A549 (cell line): ENCODE results near the gene NECAB3. TPM values are rescaled to one million over a fixed set of nuclear protein-coding genes. Genes with fewer than 3 reads are reported as not detected.
"Not testable (repeated sequence)": the region's sequence is repeated elsewhere in the genome, so short reads cannot be mapped to it uniquely, and the experiment has no call there.

Experiments
- ATAC-seq, 2 experiments: fragments of 200-7000 bp in 1 of 2; fragments of >200 bp in 1 of 2; cut with Nextera tagmentation in 1 of 2; cut with Tn5 transposase in 1 of 2; 3 replicates each; pipeline versions ENCODE4 v1.8.0 to v1.9.1; 2018 to 2020; ENCODE audit warnings: mild to moderate bottlenecking in 1 of 2, moderate library complexity in 1 of 2
- CTCF ChIA-PET: fragments of 300-600 bp; sonication (Branson Sonifier 250); formaldehyde crosslinking; extraction: SDS; loops from one replicate; lab custom pipeline; 2021; ENCODE audit warnings: antibody characterized with exemption, inconsistent platforms; lab: Yijun Ruan, JAX
- POLR2A ChIA-PET: fragments of 350-600 bp; formaldehyde crosslinking; extraction: SDS; loops from one replicate; lab custom pipeline; 2021; ENCODE audit warnings: antibody characterized with exemption, inconsistent platforms; lab: Yijun Ruan, JAX
- DNase-seq, 2 experiments: peaks; one replicate each; pipeline versions ENCODE4 v3.0.0 to v3.0.0-alpha.2; 2011 to 2016; ENCODE audit warnings: low read depth in 1 of 2, low spot score in 1 of 2
- FAIRE-seq: peaks from 2 replicates; lab custom pipeline; 2011; peaks lifted over from hg19 to GRCh38; lab: Jason Lieb, UNC
- H3K27ac ChIP-seq, 2 experiments: fragments of >200 bp; sonication (Bioruptor Twin); formaldehyde crosslinking; 3 replicates each; pipeline ENCODE4 v1.5.1; 2016 to 2017
- H3K4me1 ChIP-seq: fragments of >200 bp; sonication (Bioruptor Twin); formaldehyde crosslinking; 3 replicates; pipeline ENCODE4 v1.6.1; 2016
- H3K4me2 ChIP-seq: fragments of >200 bp; sonication (Bioruptor Twin); formaldehyde crosslinking; 3 replicates; pipeline ENCODE4 v1.6.1; 2016
- H3K4me3 ChIP-seq: fragments of >200 bp; sonication (Bioruptor Twin); formaldehyde crosslinking; 3 replicates; pipeline ENCODE4 v1.5.1; 2016
- H3K9me3 ChIP-seq: fragments of >200 bp; sonication (Bioruptor Twin); formaldehyde crosslinking; 3 replicates; pipeline ENCODE4 v1.6.1; 2016
- BCL3 ChIP-seq: fragments of >200 bp; sonication (Bioruptor Twin); formaldehyde crosslinking; IDR thresholded peaks from 3 replicates; pipeline ENCODE4 v1.6.1; 2016
- CHD2 ChIP-seq: fragments of 150-350 bp; IDR thresholded peaks from 2 replicates; pipeline ENCODE4 v1.6.1; 2014; ENCODE audit warnings: low read length; ENCODE audit not compliant: partially characterized antibody
- ESRRA ChIP-seq: fragments of 150-350 bp; IDR thresholded peaks from 2 replicates; pipeline ENCODE4 v1.6.1; 2014; ENCODE audit warnings: mild to moderate bottlenecking, low read length, borderline replicate concordance
- FOSL2 ChIP-seq, 2 experiments: fragments of 450-650 bp in 1 of 2; fragments of >200 bp in 1 of 2; sonication (Bioruptor Twin) in 1 of 2; formaldehyde crosslinking; IDR thresholded peaks; 2 replicates each; pipeline versions ENCODE4 v1.5.0 to v1.6.1; 2016 to 2020; ENCODE audit warnings: mild to moderate bottlenecking in 1 of 2, moderate library complexity in 1 of 2
- GATA3 ChIP-seq: IDR thresholded peaks from 2 replicates; pipeline ENCODE4 v1.6.1; 2012; ENCODE audit warnings: borderline replicate concordance
- HEYL ChIP-seq: fragments of 250-450 bp; sonication (Bioruptor Pico); IDR thresholded peaks from 2 replicates; pipeline ENCODE4 v1.8.0; 2021; ENCODE audit warnings: mild to moderate bottlenecking, moderate library complexity
- HMGXB4 ChIP-seq: fragments of 250-450 bp; sonication (Bioruptor Pico); IDR thresholded peaks from 2 replicates; pipeline ENCODE4 v1.5.0; 2021; ENCODE audit warnings: mild to moderate bottlenecking, moderate library complexity, borderline replicate concordance
- HOXB5 ChIP-seq: fragments of 250-450 bp; sonication (Bioruptor Pico); IDR thresholded peaks from 2 replicates; pipeline ENCODE4 v1.5.0; 2020; ENCODE audit warnings: mild to moderate bottlenecking, moderate library complexity
- KDM1A ChIP-seq: fragments of 200-600 bp; sonication (generic); IDR thresholded peaks from 2 replicates; pipeline ENCODE4 v1.6.1; 2016; ENCODE audit warnings: low read depth, mild to moderate bottlenecking
- MAFK ChIP-seq: fragments of 450-650 bp; IDR thresholded peaks from 2 replicates; pipeline ENCODE4 v1.6.1; 2014; ENCODE audit not compliant: partially characterized antibody
- NPAS2 ChIP-seq: fragments of 250-450 bp; sonication (Bioruptor Pico); IDR thresholded peaks from 2 replicates; pipeline ENCODE4 v1.8.0; 2022; ENCODE audit warnings: mild to moderate bottlenecking, moderate library complexity, borderline replicate concordance
- RAD21 ChIP-seq, 2 experiments: fragments of >200 bp in 1 of 2; sonication (Bioruptor Twin) in 1 of 2; formaldehyde crosslinking in 1 of 2; IDR thresholded peaks in 1 of 2; conservative IDR thresholded peaks in 1 of 2; 2 replicates in 1 of 2; 3 replicates in 1 of 2; pipeline ENCODE4 v1.6.1; 2012 to 2018; ENCODE audit warnings: inconsistent platforms in 1 of 2
- RCOR1 ChIP-seq: fragments of 150-350 bp; IDR thresholded peaks from 2 replicates; pipeline ENCODE4 v1.6.1; 2014; ENCODE audit warnings: antibody characterized with exemption, low read length, low read depth
- REST ChIP-seq: fragments of 200-600 bp; sonication (generic); IDR thresholded peaks from 2 replicates; pipeline ENCODE4 v1.6.1; 2016; ENCODE audit warnings: antibody characterized with exemption, mild to moderate bottlenecking, moderate library complexity
- ZSCAN20 ChIP-seq: fragments of 250-450 bp; sonication (Bioruptor Pico); IDR thresholded peaks from 2 replicates; pipeline ENCODE4 v1.8.0; 2022; ENCODE audit warnings: mild to moderate bottlenecking, moderate library complexity
- WGBS: methylation state at CpG from one replicate; pipeline ENCODE4 v1.1.6; 2017; ENCODE audit errors: missing lambda C conversion rate; 5-methylcytosine and 5-hydroxymethylcytosine counted together
- polyA plus RNA-seq, 4 experiments: library from polyadenylated mRNA; depleted of rRNA in 3 of 4; stranded (reverse); fragments of >200 nt; fragmentation: RNase III in 1 of 4; extraction: RNeasy Plus Mini Kit Qiagen cat#74134 plus additional on column Dnase treatment in 1 of 4; gene quantifications; 2 replicates in 3 of 4; 3 replicates in 1 of 4; pipeline ENCODE4 v1.2.3, GENCODE V29; 2011 to 2017

Gene NECAB3
- polyA plus RNA-seq, 2 of the 4 experiments (the other 2 are of a cell fraction), result 9.3 to 19.3 TPM

GRCh38 chr20:33648396-33649004 lies 25.7 kb downstream of the NECAB3 start:
- ATAC-seq (no peak), FAIRE-seq (no peak), DNase-seq (no peak)
- CTCF ChIA-PET, result interaction anchor here (0.7 to 3.3 kb wide), 5 partner anchors 20 to 247 kb away, joined by 3 to 15 read pairs (median 3); partner anchors contain the start of gene CDK5RAP1
- no peak overlapping the region for H3K27ac ChIP-seq
- TF ChIP-seq FOSL2 (IDR thresholded peaks at IDR 0.05) (no peak), FOSL2 (CRISPR knock-in tag; IDR thresholded peaks at IDR 0.05) (no peak), MAFK (no peak), ESRRA (no peak), HOXB5 (CRISPR knock-in tag) (no peak)
- WGBS, result 86% methylated on average over 14 of the region's 14 CpGs
- peaks cover 2% of the 10 kb centered on the region; the same call in 1 of the 3 replicates for H3K4me1 ChIP-seq
- no peaks in the 10 kb centered on the region for H3K9me3 ChIP-seq
- no peak overlapping the region for H3K4me2 ChIP-seq
- POLR2A ChIA-PET, result no interaction called here
- no peak overlapping the region for H3K4me3 ChIP-seq

- Histone ChIP-seq H3K4me2 (no peak overlapping the region), H3K27ac (no peak overlapping the region), H3K4me3 (no peak overlapping the region), H3K4me1 (no peaks in the 10 kb centered on the region), H3K9me3 (no peaks in the 10 kb centered on the region)
- DNase-seq (no peak), ATAC-seq (no peak), FAIRE-seq (no peak)
- TF ChIP-seq GATA3 (no peak), NPAS2 (CRISPR knock-in tag) (no peak), RCOR1 (no peak)
- ChIA-PET CTCF (interaction anchor here (0.7 to 3.3 kb wide), 6 partner anchors 20 to 246 kb away, joined by 3 to 15 read pairs (median 3); partner anchors contain the start of gene CDK5RAP1), POLR2A (interaction anchor here (1.0 kb wide), 1 partner anchor 158 kb away, joined by 3 read pairs; the partner anchor contains the start of gene CBFA2T2)
- WGBS, result 88% methylated on average over 11 of the region's 11 CpGs
These were observed 26.4 kb downstream of the NECAB3 start for GRCh38 chr20:33647603-33648395.

GRCh38 chr20:33646959-33647602 lies 27.1 kb downstream of the NECAB3 start:
- peak; percentile 61; the same call in 1 of the 2 replicates for TF ChIP-seq REST
- H3K4me3 ChIP-seq, H3K27ac ChIP-seq, H3K4me2 ChIP-seq, DNase-seq, ATAC-seq, FAIRE-seq, H3K9me3 ChIP-seq, H3K4me1 ChIP-seq: not testable (repeated sequence)
- CTCF ChIA-PET, result interaction anchor here (0.8 to 3.3 kb wide), 3 partner anchors 21 to 190 kb away, joined by 3 to 15 read pairs (median 6); no protein-coding TSS in a partner anchor
- WGBS, result 92% methylated on average over 14 of the region's 14 CpGs
- POLR2A ChIA-PET, result interaction anchor here (1.0 kb wide), 1 partner anchor 157 kb away, joined by 3 read pairs; the partner anchor contains the start of gene CBFA2T2

GRCh38 chr20:33646191-33646590 lies 28.0 kb downstream of the NECAB3 start:
- Histone ChIP-seq H3K9me3 (no peaks in the 10 kb centered on the region), H3K27ac (no peak overlapping the region), H3K4me1 (no peaks in the 10 kb centered on the region), H3K4me3 (no peak overlapping the region), H3K4me2 (no peak overlapping the region)
- no peak for FAIRE-seq
- ATAC-seq, result no peak
- 86% methylated on average over 5 of the region's 5 CpGs for WGBS
- ChIA-PET CTCF (interaction anchor here (0.7 to 3.3 kb wide), 2 partner anchors 100 to 189 kb away, joined by 3 to 15 read pairs; no protein-coding TSS in a partner anchor), POLR2A (no interaction called here)
- no peak for DNase-seq
- TF ChIP-seq ZSCAN20 (CRISPR knock-in tag), result no peak
- TF ChIP-seq HMGXB4 (CRISPR knock-in tag), result no peak
- TF ChIP-seq RAD21 (conservative IDR thresholded peaks at IDR 0.05 in 1 of 2, IDR thresholded peaks at IDR 0.05 in 1 of 2), result no peak
- no peak for TF ChIP-seq BCL3
- no peak for TF ChIP-seq CHD2
- TF ChIP-seq HEYL, result no peak
- TF ChIP-seq KDM1A, result no peak
